ENCODE data around the gene DOP1B. TPM values are rescaled to one million over a fixed set of nuclear protein-coding genes. Genes with fewer than 3 reads are reported as not detected.

The DOP1B gene
- total RNA-seq, 1 experiment from 2014 or later = 8.7 TPM

- no peak overlapping the region for H2BK120ac ChIP-seq (ENCODE audit: low read depth, low read length, poor library complexity, severe bottlenecking)
- H3K23me2 ChIP-seq (ENCODE audit: insufficient read length, low read depth, low read length, poor library complexity, severe bottlenecking) = no peaks in the 10 kb centered on the region
- H3K27me3 ChIP-seq (ENCODE audit: insufficient read depth, low read length) = no peaks in the 10 kb centered on the region
- H3K4me1 ChIP-seq (ENCODE audit: insufficient read depth, low read length) = peaks cover 3% of the 10 kb centered on the region; the same call in 1 of the 2 replicates
- Mint-ChIP-seq H3K9me3 (peaks cover 0 to 9% of the 10 kb centered on the region in 2 experiments; a peak in 2 of 5 replicates), H3K4me3 (no peak overlapping the region), H3K4me1 (peaks cover 29 to 39% of the 10 kb centered on the region in 2 experiments), H3K36me3 (ENCODE audit: insufficient read depth in 1 of 3, low read depth in 3 of 3) (peaks cover 17 to 34% (median 29%) of the 10 kb centered on the region in 3 experiments), H3K27ac (no peak overlapping the region), H3K27me3 (ENCODE audit: low read depth) (no peaks in the 10 kb centered on the region; the same call in 1 of the 2 replicates)
- no peaks in the 10 kb centered on the region for H3K9me3 ChIP-seq (ENCODE audit: control insufficient read depth, low read depth, low read length)
- no peak overlapping the region for H3K27ac ChIP-seq (ENCODE audit: insufficient read length, low read depth, low read length)
- no peak overlapping the region for H3K4ac ChIP-seq (ENCODE audit: low read depth, low read length)
- no peak overlapping the region for H3K23ac ChIP-seq (ENCODE audit: insufficient read length, low read depth, low read length)
- H3K79me1 ChIP-seq (ENCODE audit: insufficient read depth, low read depth, low read length, poor library complexity, severe bottlenecking) = no peaks in the 10 kb centered on the region
- H2BK5ac ChIP-seq (ENCODE audit: insufficient read length, low read length) = no peak overlapping the region
- TF ChIP-seq CTCF (conservative IDR thresholded peaks at IDR 0.05) = no peak
- no peaks in the 10 kb centered on the region for H3K79me2 ChIP-seq (ENCODE audit: insufficient read depth, low read length)
- H3K4me2 ChIP-seq (ENCODE audit: insufficient read depth, insufficient read length, low read length) = no peak overlapping the region
- no peak overlapping the region for H3K56ac ChIP-seq (ENCODE audit: insufficient read length, low read depth, low read length)
- no CpG with 5 or more reads among the region's 8 CpGs for WGBS (ENCODE audit: extremely low coverage, insufficient read length, low lambda C conversion rate)
- DNase-seq = no peak
- H4K8ac ChIP-seq (replicated peaks; ENCODE audit: insufficient read length, low read depth, low read length) = no peak overlapping the region
- H3K14ac ChIP-seq (ENCODE audit: insufficient read depth, low read length) = no peak overlapping the region
- H2BK15ac ChIP-seq (ENCODE audit: low read depth, low read length) = no peak overlapping the region
- no peak overlapping the region for H3K9ac ChIP-seq (ENCODE audit: extremely low read depth, insufficient read length, low read length)
- no peaks in the 10 kb centered on the region for H4K20me1 ChIP-seq (ENCODE audit: control insufficient read depth, insufficient read depth, insufficient read length)
- no peak overlapping the region for H2AFZ ChIP-seq (ENCODE audit: low read length)
- H2BK12ac ChIP-seq (ENCODE audit: insufficient read length, low read depth, low read length) = no peak overlapping the region
- H2BK20ac ChIP-seq (ENCODE audit: low read depth, low read length, poor library complexity, severe bottlenecking) = no peak overlapping the region
- H3K18ac ChIP-seq (ENCODE audit: insufficient read length, low read depth, low read length) = no peak overlapping the region
- H3T11ph ChIP-seq (ENCODE audit: low read length) = no peak overlapping the region
- no peak overlapping the region for H4K91ac ChIP-seq (ENCODE audit: insufficient read length, low read depth, low read length)
- no peak overlapping the region for H4K5ac ChIP-seq (ENCODE audit: insufficient read length, low read depth, low read length)
- no peak overlapping the region for H2AK5ac ChIP-seq (ENCODE audit: insufficient read length, low read length)
These were observed 45.4 kb upstream of the DOP1B start for GRCh38 chr21:36111238-36111637.
